ENCODE results near the gene OR10D3.
"Not testable (repeated sequence)": the region's sequence is repeated elsewhere in the genome, so short reads cannot be mapped to it uniquely, and the experiment has no call there.

The OR10D3 gene

GRCh38 chr11:124183068-124183467 is at the start of gene OR10D3:
Gene OR10D3 (plus strand): TSS chr11:124183345. CDS start chr11:124185270, 1,925 bp downstream.
- no peak for DNase-seq (ENCODE audit: low read depth)

- DNase-seq (ENCODE audit: low read depth): no peak
Observed at GRCh38 chr11:124143034-124143433, 40.1 kb upstream of the OR10D3 start.

- no peak for DNase-seq (ENCODE audit: low read depth)
Observed at GRCh38 chr11:124147951-124148350, 35.2 kb upstream of the OR10D3 start.

- no peak for DNase-seq (ENCODE audit: low read depth)
Observed at GRCh38 chr11:124150684-124151083, 32.5 kb upstream of the OR10D3 start.

GRCh38 chr11:124152770-124153407 is 30.3 kb upstream of the OR10D3 start:
- DNase-seq (ENCODE audit: low read depth): no peak

- DNase-seq (ENCODE audit: low read depth): no peak
Observed at GRCh38 chr11:124153821-124154220, 29.3 kb upstream of the OR10D3 start.

DNA sequence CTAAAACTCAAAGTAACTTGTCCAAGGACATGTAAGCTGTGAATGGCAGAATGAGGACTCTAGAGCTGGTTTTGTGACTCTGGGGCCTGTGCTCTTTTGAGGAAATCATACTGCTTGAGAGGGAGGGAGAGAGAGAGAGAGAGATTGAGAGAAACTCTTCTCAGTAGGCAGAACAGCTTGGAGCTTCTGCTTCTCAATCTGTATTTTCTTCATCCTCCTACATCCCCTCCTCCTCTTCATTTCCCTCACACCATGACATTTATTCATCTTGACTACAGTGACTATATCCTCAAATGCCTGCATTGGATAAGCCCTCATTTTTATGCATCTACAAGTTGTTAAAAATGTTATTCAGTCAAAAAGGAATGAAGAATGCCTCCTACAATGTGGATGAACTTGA is 23.7 kb upstream of the OR10D3 start:
- DNase-seq (ENCODE audit: low read depth): no peak

GRCh38 chr11:124160986-124161385 is 22.2 kb upstream of the OR10D3 start:
- no peak for DNase-seq (ENCODE audit: low read depth)

DNA sequence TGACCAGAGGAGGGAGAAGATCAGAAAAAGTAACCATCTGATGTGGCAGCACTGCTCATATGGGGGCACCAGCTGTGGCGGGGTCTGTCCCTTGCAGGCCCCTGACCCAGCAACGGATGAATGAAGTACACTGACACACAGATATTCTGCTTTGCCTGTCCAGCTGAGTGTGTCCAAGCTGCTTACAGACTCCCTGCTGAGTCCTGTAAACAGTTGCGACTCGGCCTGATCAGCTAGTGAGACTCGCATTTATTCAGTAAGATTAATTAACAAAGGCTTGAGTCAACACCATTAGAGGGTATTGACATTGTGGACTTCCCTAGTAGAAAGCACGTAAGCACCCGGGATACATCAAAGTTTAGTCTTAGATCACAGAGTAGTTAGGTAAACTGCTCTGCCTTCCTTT is 15.3 kb upstream of the OR10D3 start:
- no peak for DNase-seq (ENCODE audit: low read depth)

- no peak for DNase-seq (ENCODE audit: low read depth)
Observed at GRCh38 chr11:124168796-124169195, 14.3 kb upstream of the OR10D3 start.

- DNase-seq (ENCODE audit: low read depth): not testable (repeated sequence)
Observed at GRCh38 chr11:124170315-124170714, 12.8 kb upstream of the OR10D3 start.

- no peak for DNase-seq (ENCODE audit: low read depth)
Observed at GRCh38 chr11:124170801-124171586, 12.2 kb upstream of the OR10D3 start.

DNA sequence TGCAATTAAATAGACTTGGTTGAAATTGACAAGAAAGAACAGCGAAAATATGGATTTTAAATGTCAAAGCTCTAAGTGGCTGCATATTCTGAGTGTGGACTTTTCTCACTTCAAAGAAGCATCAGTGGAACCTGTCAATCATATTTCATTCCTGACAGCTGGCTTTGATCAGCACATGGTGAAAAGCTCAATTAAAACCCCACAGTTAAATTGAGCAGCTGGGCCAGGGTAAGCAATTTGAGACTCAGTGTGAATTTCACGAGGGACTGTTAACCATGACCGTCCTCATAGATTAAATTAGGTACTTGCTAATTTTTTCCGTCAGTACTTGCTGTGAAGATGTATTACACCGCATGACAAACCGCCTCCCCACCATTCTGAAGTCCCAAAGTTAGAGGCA is 11.0 kb upstream of the OR10D3 start:
- no peak for DNase-seq (ENCODE audit: low read depth)

- no peak for DNase-seq (ENCODE audit: low read depth)
Observed at GRCh38 chr11:124172599-124172998, 10.5 kb upstream of the OR10D3 start.

DNA sequence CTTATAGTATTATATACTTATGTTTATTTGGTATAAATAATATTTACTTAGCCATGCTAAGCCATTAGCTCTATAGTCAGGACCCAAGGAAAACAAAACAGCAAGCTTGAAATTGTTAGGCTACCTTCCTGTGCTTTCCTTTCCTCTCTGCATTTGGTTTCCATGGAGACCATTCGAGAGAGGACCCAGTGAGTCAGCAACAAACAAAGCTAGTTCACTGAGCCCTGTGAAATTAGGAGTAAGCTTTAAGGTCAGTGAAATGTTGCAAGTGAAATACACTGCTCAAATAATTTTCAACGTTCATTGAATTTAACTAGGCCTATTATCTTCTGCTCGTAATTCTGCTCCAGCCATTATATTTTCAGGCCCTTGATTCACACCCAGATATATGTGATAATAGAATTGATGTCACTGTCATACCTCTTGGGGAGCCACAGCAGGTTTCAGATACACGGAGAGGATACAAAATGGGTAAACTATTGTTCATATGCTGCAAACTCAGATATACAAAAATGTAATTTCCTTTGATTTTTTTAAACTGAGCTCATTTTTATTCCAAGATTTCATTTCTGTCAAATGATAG is 9.1 kb upstream of the OR10D3 start:
- DNase-seq (ENCODE audit: low read depth): no peak

DNA sequence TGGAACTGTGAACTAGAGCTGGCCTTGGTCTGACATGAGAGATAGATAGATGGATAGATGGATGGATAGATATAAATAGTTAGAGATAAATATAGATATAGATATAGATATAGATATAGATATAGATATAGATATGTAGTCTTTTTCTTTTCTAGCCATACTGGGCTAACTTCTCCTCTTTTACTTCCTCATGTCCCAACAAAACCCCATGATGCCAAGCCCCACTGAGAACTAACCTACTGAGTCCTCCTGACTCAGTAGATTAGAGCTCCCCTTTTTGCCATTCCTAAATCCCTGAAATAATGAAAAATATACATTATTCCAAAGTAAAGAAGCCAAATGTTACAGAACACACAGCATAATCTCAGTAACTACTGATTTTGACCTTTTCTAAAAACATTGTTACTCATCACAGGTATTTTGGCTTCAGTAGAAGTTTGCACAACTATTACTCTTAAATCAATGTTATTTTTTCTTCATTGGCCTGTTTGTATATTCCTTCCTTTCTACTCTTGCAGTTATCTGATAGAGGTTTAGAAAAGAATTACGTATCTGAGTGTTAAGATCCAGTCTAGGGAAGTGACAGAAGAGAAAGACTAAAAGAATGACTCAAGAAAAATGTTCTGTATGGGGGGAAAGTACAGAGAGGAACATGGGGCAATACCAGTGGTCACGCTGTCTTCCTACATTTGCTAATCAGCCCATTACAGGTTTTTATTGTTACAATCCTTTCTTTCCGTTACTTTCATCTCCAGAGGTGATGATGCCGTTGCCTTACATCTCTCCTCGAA is 6.0 kb upstream of the OR10D3 start:
- DNase-seq (ENCODE audit: low read depth): no peak

DNA sequence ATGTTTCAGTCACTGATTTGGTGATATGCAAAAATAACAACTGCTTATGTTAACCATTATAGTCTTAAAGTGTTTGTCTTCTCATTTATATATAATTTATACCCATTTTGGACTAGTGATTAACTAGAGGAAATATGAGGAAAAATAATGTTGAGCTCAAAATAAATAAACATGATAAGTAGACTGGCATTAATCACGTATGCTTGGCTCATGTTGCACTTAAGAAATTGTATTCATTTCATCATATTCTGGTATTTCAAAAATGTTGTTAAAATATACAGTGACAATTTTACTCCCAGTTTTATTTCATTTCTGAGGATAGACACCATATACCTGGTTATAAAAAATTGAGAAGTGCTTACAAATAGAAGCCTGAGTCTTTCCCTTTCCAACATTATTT is 3.8 kb upstream of the OR10D3 start:
- no peak for DNase-seq (ENCODE audit: low read depth)

DNA sequence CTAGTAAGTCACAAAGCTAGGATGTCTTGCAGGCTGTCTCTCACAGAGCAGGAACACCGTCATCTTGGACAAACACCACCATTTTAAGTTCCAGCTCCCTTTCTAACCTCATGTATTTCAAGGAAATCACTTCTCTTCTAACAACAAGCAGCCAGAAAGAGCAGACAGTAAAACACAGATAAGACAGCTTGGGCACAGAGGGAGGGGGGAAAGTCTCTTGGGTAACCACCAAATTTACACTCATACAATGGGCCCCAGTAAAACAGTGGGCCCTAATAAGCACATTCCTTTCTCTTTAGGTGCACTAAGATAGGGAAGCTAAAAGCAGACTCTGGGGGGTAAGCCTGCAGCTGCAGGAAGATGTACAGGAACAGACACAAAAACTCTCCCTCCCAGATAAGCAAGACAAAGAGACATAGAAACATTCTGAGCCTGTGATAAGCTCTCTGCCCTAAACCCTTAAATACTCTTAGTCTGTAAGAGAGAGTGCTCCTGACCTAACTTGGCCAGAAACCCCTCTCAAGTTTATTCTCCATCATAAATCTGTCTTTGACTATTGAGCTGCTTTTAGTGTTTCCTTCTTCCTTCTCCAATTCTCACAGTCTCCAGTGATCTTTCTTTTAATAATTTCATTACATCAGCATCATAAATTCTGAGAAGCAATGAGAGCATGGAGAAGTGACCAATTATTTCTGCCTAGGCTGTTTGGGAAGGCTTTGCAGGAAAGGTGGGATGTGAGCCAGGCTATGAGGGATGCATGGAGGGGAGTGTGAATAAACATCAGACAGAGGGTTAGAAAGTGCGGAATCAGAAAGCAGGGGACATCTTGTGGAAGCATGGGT is 7.4 kb downstream of the OR10D3 start:
- no peak for DNase-seq (ENCODE audit: low read depth)

DNA sequence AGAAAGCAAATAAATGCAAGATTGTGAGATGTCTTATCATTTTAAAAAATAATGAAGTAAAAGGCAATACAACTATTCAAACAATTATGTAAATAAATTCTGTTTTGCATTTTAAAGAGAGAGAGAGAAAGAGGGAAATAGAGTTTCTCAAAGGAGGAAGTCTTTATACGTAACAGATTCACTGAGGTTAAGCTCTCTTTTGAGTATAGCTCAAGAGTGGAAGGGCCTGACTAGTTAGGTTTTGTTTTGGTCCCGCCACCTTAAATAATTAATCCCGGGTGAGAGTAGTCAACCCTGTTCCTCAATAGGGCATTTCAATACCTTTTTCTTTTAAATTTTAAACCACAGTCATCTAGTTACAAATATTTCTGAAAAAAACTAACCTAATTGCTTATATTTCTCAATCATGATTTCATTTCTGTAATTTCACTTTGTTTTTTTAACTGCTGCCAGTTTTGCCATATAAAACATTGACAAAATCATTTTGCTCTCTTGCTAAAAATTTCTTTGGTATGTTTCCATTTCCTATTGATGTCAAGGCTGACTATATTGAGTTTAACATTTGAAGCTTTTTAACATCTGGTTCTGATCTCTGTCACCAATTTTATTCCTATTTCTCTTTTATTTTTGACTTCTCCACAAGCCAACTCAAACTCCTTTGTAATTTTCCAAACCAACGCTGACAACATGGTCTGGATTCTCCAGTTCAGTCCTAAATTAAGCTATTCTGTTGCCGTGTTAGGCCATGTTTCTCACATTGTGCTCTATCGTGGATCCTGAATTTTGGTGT is 10.3 kb downstream of the OR10D3 start:
- no peak for DNase-seq (ENCODE audit: low read depth)

GRCh38 chr11:124194293-124195188 is 11.4 kb downstream of the OR10D3 start:
- DNase-seq (ENCODE audit: low read depth): no peak

Measured in HS-27A (cell line).